Endothelial cell of umbilical vein (primary cell): Measurements from ENCODE around the gene EXT2.

Source experiments
- CTCF ChIP-seq, 2 donors: IDR thresholded peaks; 1 replicate in 1 of 2; 2 replicates in 1 of 2; pipeline ENCODE4 v1.5.1; 2011; ENCODE audit warnings: low read length in 2 of 2, mild to moderate bottlenecking in 2 of 2, moderate library complexity in 2 of 2, control low read depth in 1 of 2, inconsistent platforms in 1 of 2, low read depth in 1 of 2; ENCODE audit not compliant: insufficient read depth in 1 of 2; ENCODE audit errors: extremely low read depth in 1 of 2
- EZH2 ChIP-seq: IDR thresholded peaks from 2 replicates; pipeline ENCODE4 v1.6.1; 2012; ENCODE audit warnings: borderline replicate concordance, low read depth, mild to moderate bottlenecking, moderate library complexity, low read length, inconsistent platforms; ENCODE audit not compliant: severe bottlenecking
- FOS ChIP-seq: IDR thresholded peaks from 2 replicates; pipeline ENCODE4 v1.6.1; 2011; ENCODE audit warnings: mild to moderate bottlenecking, low read length, moderate library complexity, borderline replicate concordance; ENCODE audit not compliant: insufficient read depth
- GATA2 ChIP-seq: IDR thresholded peaks from 2 replicates; pipeline ENCODE4 v1.7.0; 2011; ENCODE audit warnings: low read depth, mild to moderate bottlenecking, moderate library complexity, mixed read lengths, low read length; ENCODE audit not compliant: insufficient read length, insufficient read depth
- MYC ChIP-seq: IDR thresholded peaks from one replicate; pipeline ENCODE4 v1.6.1; 2011; ENCODE audit warnings: mild to moderate bottlenecking, low read depth, low read length
- POLR2A ChIP-seq: IDR thresholded peaks from 2 replicates; pipeline ENCODE4 v1.6.1; 2012; ENCODE audit warnings: low read depth, mild to moderate bottlenecking, control low read depth, low read length
- POLR2AphosphoS5 ChIP-seq: IDR thresholded peaks from 2 replicates; pipeline ENCODE4 v1.6.1; 2012; ENCODE audit warnings: low read depth, mild to moderate bottlenecking, control low read depth, low read length, moderate library complexity; ENCODE audit not compliant: insufficient read depth

- TF ChIP-seq CTCF (IDR thresholded peaks at IDR 0.05; ENCODE audit: extremely low read depth in 1 of 2, insufficient read depth in 1 of 2, low read depth in 1 of 2, low read length in 2 of 2) (no peak), GATA2 (no peak), POLR2A (no peak), EZH2 (no peak), FOS (no peak), POLR2AphosphoS5 (no peak), MYC (no peak)
Observed at GRCh38 chr11:44067266-44067665, 28.2 kb upstream of the EXT2 start.
